Endothelial cell of umbilical vein (primary cell): ENCODE measurements around the gene YAE1. TPM values are rescaled to one million over a fixed set of nuclear protein-coding genes. Genes with fewer than 3 reads are reported as not detected.

Source experiments
- BruUV-seq: library from RNA; stranded (reverse); fragments of 400-500 nt; replicated peaks from 2 replicates; lab custom pipeline; 2021; lab: Mats Ljungman, UMichigan
- CTCF ChIA-PET: fragments of 300-600, 350-600 bp; sonication (Branson Sonifier 250); formaldehyde crosslinking; loops from one replicate; lab custom pipeline; 2021; ENCODE audit warnings: antibody characterized with exemption, inconsistent platforms; lab: Charles Lee
- POLR2A ChIA-PET: fragments of 300-600, 350-600 bp; sonication (Branson Sonifier 250); formaldehyde crosslinking; loops from one replicate; lab custom pipeline; 2021; ENCODE audit warnings: antibody characterized with exemption, inconsistent platforms; lab: Charles Lee
- DNase-seq: peaks from one replicate; pipeline ENCODE4 v3.0.0-alpha.2; 2011; ENCODE audit warnings: low read depth, low spot score
- FAIRE-seq: peaks from 2 replicates; lab custom pipeline; 2011; peaks lifted over from hg19 to GRCh38; lab: Jason Lieb, UNC
- H2AFZ ChIP-seq: 2 replicates; pipeline ENCODE4 v1.6.0; 2012; ENCODE audit warnings: low read depth, low read length, control low read depth, inconsistent platforms
- H3K27ac ChIP-seq: 2 replicates; pipeline ENCODE4 v1.5.1; 2011; ENCODE audit warnings: low read depth, mild to moderate bottlenecking, control low read depth, low read length, moderate library complexity; ENCODE audit not compliant: insufficient read depth
- H3K27me3 ChIP-seq, 2 experiments: 2 replicates each; pipeline versions ENCODE4 v1.6.0 to v1.6.1; 2011; ENCODE audit warnings: low read length in 2 of 2, mixed read lengths in 1 of 2; ENCODE audit not compliant: control insufficient read depth in 2 of 2, insufficient read depth in 2 of 2
- H3K36me3 ChIP-seq, 2 experiments: 2 replicates in 1 of 2; 3 replicates in 1 of 2; pipeline ENCODE4 v1.5.1; 2011; ENCODE audit warnings: low read length in 2 of 2, mild to moderate bottlenecking in 1 of 2, moderate library complexity in 1 of 2; ENCODE audit not compliant: control insufficient read depth in 2 of 2, insufficient read depth in 2 of 2; ENCODE audit errors: extremely low read depth in 1 of 2
- H3K4me1 ChIP-seq: 3 replicates; pipeline ENCODE4 v1.5.1; 2011; ENCODE audit warnings: mild to moderate bottlenecking, low read length; ENCODE audit not compliant: control insufficient read depth, insufficient read depth; ENCODE audit errors: extremely low read depth
- H3K4me2 ChIP-seq: 2 replicates; pipeline ENCODE4 v1.6.1; 2011; ENCODE audit warnings: low read length, control low read depth, mixed read lengths; ENCODE audit not compliant: insufficient read depth
- H3K4me3 ChIP-seq, 3 experiments: fragments of 200-600 bp in 1 of 3; sonication (generic), shearing (Covaris generic) in 1 of 3; replicated peaks in 1 of 3; 2 replicates each; pipeline ENCODE4 v1.5.1; 2011 to 2016; ENCODE audit warnings: control low read depth in 3 of 3, low read length in 3 of 3, mild to moderate bottlenecking in 2 of 3, inconsistent platforms in 1 of 3, low read depth in 1 of 3, moderate library complexity in 1 of 3; ENCODE audit not compliant: insufficient read depth in 1 of 3
- H3K79me2 ChIP-seq: 2 replicates; pipeline ENCODE4 v1.6.0; 2012; ENCODE audit warnings: low read length, inconsistent platforms; ENCODE audit not compliant: control insufficient read depth, insufficient read depth
- H3K9ac ChIP-seq: replicated peaks from 2 replicates; pipeline ENCODE3; 2011; ENCODE audit warnings: low read length, control low read depth; ENCODE audit not compliant: insufficient read depth; ENCODE audit errors: extremely low read depth
- H3K9me1 ChIP-seq: replicated peaks from 3 replicates; pipeline ENCODE4 v1.6.0; 2011; ENCODE audit warnings: mild to moderate bottlenecking, low read length; ENCODE audit not compliant: control insufficient read depth, insufficient read depth; ENCODE audit errors: extremely low read depth
- H3K9me3 ChIP-seq: replicated peaks from 2 replicates; pipeline ENCODE4 v1.5.1; 2012; ENCODE audit warnings: low read length, inconsistent platforms; ENCODE audit not compliant: control insufficient read depth, insufficient read depth
- H4K20me1 ChIP-seq: replicated peaks from 2 replicates; pipeline ENCODE3; 2011; ENCODE audit warnings: mild to moderate bottlenecking, low read length; ENCODE audit not compliant: control insufficient read depth, insufficient read depth; ENCODE audit errors: extremely low read depth
- EZH2 ChIP-seq: IDR thresholded peaks from 2 replicates; pipeline ENCODE4 v1.6.1; 2012; ENCODE audit warnings: borderline replicate concordance, low read depth, mild to moderate bottlenecking, moderate library complexity, low read length, inconsistent platforms; ENCODE audit not compliant: severe bottlenecking
- FOS ChIP-seq: IDR thresholded peaks from 2 replicates; pipeline ENCODE4 v1.6.1; 2011; ENCODE audit warnings: mild to moderate bottlenecking, low read length, moderate library complexity, borderline replicate concordance; ENCODE audit not compliant: insufficient read depth
- GATA2 ChIP-seq: IDR thresholded peaks from 2 replicates; pipeline ENCODE4 v1.7.0; 2011; ENCODE audit warnings: low read depth, mild to moderate bottlenecking, moderate library complexity, mixed read lengths, low read length; ENCODE audit not compliant: insufficient read length, insufficient read depth
- JUN ChIP-seq: IDR thresholded peaks from 2 replicates; pipeline ENCODE4 v1.6.1; 2011; ENCODE audit warnings: borderline replicate concordance, low read depth; ENCODE audit not compliant: insufficient read length, insufficient read depth
- MYC ChIP-seq: IDR thresholded peaks from one replicate; pipeline ENCODE4 v1.6.1; 2011; ENCODE audit warnings: mild to moderate bottlenecking, low read depth, low read length
- POLR2A ChIP-seq: IDR thresholded peaks from 2 replicates; pipeline ENCODE4 v1.6.1; 2012; ENCODE audit warnings: low read depth, mild to moderate bottlenecking, control low read depth, low read length
- POLR2AphosphoS5 ChIP-seq: IDR thresholded peaks from 2 replicates; pipeline ENCODE4 v1.6.1; 2012; ENCODE audit warnings: low read depth, mild to moderate bottlenecking, control low read depth, low read length, moderate library complexity; ENCODE audit not compliant: insufficient read depth
- dilution Hi-C: fragments of 300-500 bp; cut with MboI; formaldehyde crosslinking; loops from one replicate; pipeline ENCODE4 v1.15.0; 2019; ENCODE audit warnings: low sequenced_read_pairs; ENCODE audit not compliant: extremely low pct_ligation_motif_present
- intact Hi-C: fragments of 100-400 bp; cut with micrococcal nuclease; formaldehyde crosslinking; loops from one replicate; pipeline ENCODE4 v1.10.0; 2022
- polyA plus RNA-seq, 4 experiments: library from polyadenylated mRNA; depleted of rRNA in 3 of 4; stranded (reverse) in 3 of 4; unstranded in 1 of 4; fragments of >200 nt; gene quantifications; 2 replicates each; pipeline versions ENCODE4 v1.2.1 to v1.2.3, GENCODE V29; 2011 to 2012; ENCODE audit warnings: missing spikeins in 1 of 4
- total RNA-seq: library from RNA; stranded (reverse); gene quantifications from 2 replicates; pipeline ENCODE4 v1.2.3, GENCODE V29; 2021
- TF ChIP-seq, protein P1 (sequence below), 2 donors: IDR thresholded peaks; 1 replicate in 1 of 2; 2 replicates in 1 of 2; pipeline ENCODE4 v1.5.1; 2011; ENCODE audit warnings: low read length in 2 of 2, mild to moderate bottlenecking in 2 of 2, moderate library complexity in 2 of 2, control low read depth in 1 of 2, inconsistent platforms in 1 of 2, low read depth in 1 of 2; ENCODE audit not compliant: insufficient read depth in 1 of 2; ENCODE audit errors: extremely low read depth in 1 of 2
- TF ChIP-seq, protein P2 (sequence below): IDR thresholded peaks from 2 replicates; pipeline ENCODE4 v1.6.1; 2011; ENCODE audit not compliant: insufficient read depth, insufficient read length

Gene YAE1
- total and polyA plus RNA-seq, 2 donors (not counting 3 experiments of a cell fraction or from before 2014, with no cell fraction given), result 13.3 to 20.7 TPM

DNA sequence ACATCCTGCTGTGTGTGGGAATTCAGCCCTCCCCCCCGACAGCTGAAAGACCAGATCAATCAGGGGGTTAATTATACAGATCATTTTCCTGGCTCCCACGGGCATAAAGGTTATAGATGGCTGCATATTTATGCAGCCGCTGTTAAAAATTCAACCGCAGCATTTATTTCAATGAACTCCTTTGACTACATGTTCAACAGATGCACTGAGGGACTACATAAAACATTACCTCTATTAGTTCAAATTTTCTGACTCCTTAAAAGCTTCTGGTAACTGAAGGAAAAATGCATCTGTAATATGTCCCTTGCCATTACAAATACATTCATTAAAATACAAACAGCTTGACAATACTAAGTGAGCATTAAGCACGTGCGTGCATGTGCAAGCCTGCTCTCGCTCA lies 49.7 kb upstream of the YAE1 start:
- BruUV-seq, result no TSS peak
- Histone ChIP-seq H3K27me3 (peaks cover 2 to 3% of the 10 kb centered on the region in 2 experiments), H3K79me2 (no peaks in the 10 kb centered on the region), H3K36me3 (no peaks in the 10 kb centered on the region), H3K4me2 (no peak overlapping the region), H3K4me3 (no peak overlapping the region), H3K4me1 (no peaks in the 10 kb centered on the region), H3K9me3 (no peaks in the 10 kb centered on the region), H4K20me1 (no peaks in the 10 kb centered on the region), H3K27ac (no peak overlapping the region), H2AFZ (no peak overlapping the region), H3K9ac (no peak overlapping the region), H3K9me1 (no peaks in the 10 kb centered on the region)
- ChIA-PET POLR2A (no interaction called here), CTCF (interaction anchor here (1.1 kb wide), 1 partner anchor 719 kb away, joined by 4 read pairs; no protein-coding TSS in a partner anchor)
- TF ChIP-seq FOS, result no peak
- TF ChIP-seq MYC, result no peak
- TF ChIP-seq, protein P1, sequence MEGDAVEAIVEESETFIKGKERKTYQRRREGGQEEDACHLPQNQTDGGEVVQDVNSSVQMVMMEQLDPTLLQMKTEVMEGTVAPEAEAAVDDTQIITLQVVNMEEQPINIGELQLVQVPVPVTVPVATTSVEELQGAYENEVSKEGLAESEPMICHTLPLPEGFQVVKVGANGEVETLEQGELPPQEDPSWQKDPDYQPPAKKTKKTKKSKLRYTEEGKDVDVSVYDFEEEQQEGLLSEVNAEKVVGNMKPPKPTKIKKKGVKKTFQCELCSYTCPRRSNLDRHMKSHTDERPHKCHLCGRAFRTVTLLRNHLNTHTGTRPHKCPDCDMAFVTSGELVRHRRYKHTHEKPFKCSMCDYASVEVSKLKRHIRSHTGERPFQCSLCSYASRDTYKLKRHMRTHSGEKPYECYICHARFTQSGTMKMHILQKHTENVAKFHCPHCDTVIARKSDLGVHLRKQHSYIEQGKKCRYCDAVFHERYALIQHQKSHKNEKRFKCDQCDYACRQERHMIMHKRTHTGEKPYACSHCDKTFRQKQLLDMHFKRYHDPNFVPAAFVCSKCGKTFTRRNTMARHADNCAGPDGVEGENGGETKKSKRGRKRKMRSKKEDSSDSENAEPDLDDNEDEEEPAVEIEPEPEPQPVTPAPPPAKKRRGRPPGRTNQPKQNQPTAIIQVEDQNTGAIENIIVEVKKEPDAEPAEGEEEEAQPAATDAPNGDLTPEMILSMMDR (IDR thresholded peaks at IDR 0.05; ENCODE audit: extremely low read depth in 1 of 2, insufficient read depth in 1 of 2, low read depth in 1 of 2, low read length in 2 of 2), result no peak
- TF ChIP-seq, protein P2, sequence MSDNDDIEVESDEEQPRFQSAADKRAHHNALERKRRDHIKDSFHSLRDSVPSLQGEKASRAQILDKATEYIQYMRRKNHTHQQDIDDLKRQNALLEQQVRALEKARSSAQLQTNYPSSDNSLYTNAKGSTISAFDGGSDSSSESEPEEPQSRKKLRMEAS, result no peak
- no peak for TF ChIP-seq POLR2A
- no peak for TF ChIP-seq GATA2
- TF ChIP-seq JUN, result no peak
- TF ChIP-seq EZH2, result no peak
- no peak for TF ChIP-seq POLR2AphosphoS5
- DNase-seq (no peak), FAIRE-seq (no peak)
- intact Hi-C loops (no loop called here), dilution Hi-C loops (no loop called here)
